H9 (cell line): ENCODE measurements around the gene SLC16A10. TPM values are rescaled to one million over a fixed set of nuclear protein-coding genes. Genes with fewer than 3 reads are reported as not detected.

ENCODE experiments used
- DNase-seq: peaks from one replicate; pipeline ENCODE4 v3.0.0-alpha.2; 2017
- H2AFZ ChIP-seq: one replicate; pipeline ENCODE4 v1.6.1; 2013; ENCODE audit warnings: mild to moderate bottlenecking, low read length, control low read depth, moderate library complexity
- H2AK5ac ChIP-seq: 2 replicates; pipeline ENCODE4 v1.6.1; 2013; ENCODE audit warnings: low read length, control low read depth, mixed read lengths; ENCODE audit not compliant: insufficient read length
- H2BK120ac ChIP-seq: one replicate; pipeline ENCODE4 v1.6.1; 2013; ENCODE audit warnings: low read depth, mild to moderate bottlenecking, low read length, control low read depth, inconsistent platforms; ENCODE audit not compliant: poor library complexity, severe bottlenecking
- H2BK12ac ChIP-seq: 2 replicates; pipeline ENCODE4 v1.6.1; 2013; ENCODE audit warnings: low read length, control low read depth, mixed read lengths, low read depth; ENCODE audit not compliant: insufficient read length
- H2BK15ac ChIP-seq: 2 replicates; pipeline ENCODE4 v1.6.1; 2013; ENCODE audit warnings: low read depth, low read length, control low read depth
- H2BK20ac ChIP-seq: one replicate; pipeline ENCODE4 v1.6.1; 2013; ENCODE audit warnings: low read depth, mild to moderate bottlenecking, low read length, control low read depth, inconsistent platforms; ENCODE audit not compliant: poor library complexity, severe bottlenecking
- H2BK5ac ChIP-seq: 2 replicates; pipeline ENCODE4 v1.6.1; 2013; ENCODE audit warnings: low read length, control low read depth, mixed read lengths; ENCODE audit not compliant: insufficient read length
- H3K14ac ChIP-seq: 2 replicates; pipeline ENCODE4 v1.6.1; 2013; ENCODE audit warnings: low read length, control low read depth; ENCODE audit not compliant: insufficient read depth
- H3K18ac ChIP-seq: 2 replicates; pipeline ENCODE4 v1.6.1; 2013; ENCODE audit warnings: low read depth, mild to moderate bottlenecking, mixed read lengths, low read length, control low read depth; ENCODE audit not compliant: insufficient read length
- H3K23ac ChIP-seq: 2 replicates; pipeline ENCODE4 v1.6.1; 2013; ENCODE audit warnings: low read length, control low read depth, mixed read lengths, low read depth; ENCODE audit not compliant: insufficient read length
- H3K23me2 ChIP-seq: 2 replicates; pipeline ENCODE4 v1.6.1; 2013; ENCODE audit warnings: low read depth, mild to moderate bottlenecking, mixed read lengths, low read length, control low read depth; ENCODE audit not compliant: insufficient read length, poor library complexity, severe bottlenecking
- H3K27ac ChIP-seq: 2 replicates; pipeline ENCODE4 v1.5.1; 2013; ENCODE audit warnings: low read length, control low read depth, mixed read lengths, low read depth; ENCODE audit not compliant: insufficient read length
- H3K27me3 ChIP-seq: 2 replicates; pipeline ENCODE4 v1.6.1; 2013; ENCODE audit warnings: low read length, control low read depth, inconsistent platforms; ENCODE audit not compliant: insufficient read depth
- H3K4ac ChIP-seq: 2 replicates; pipeline ENCODE4 v1.6.1; 2013; ENCODE audit warnings: low read depth, mild to moderate bottlenecking, control low read depth, inconsistent platforms, low read length, moderate library complexity
- H3K4me1 ChIP-seq: 2 replicates; pipeline ENCODE4 v1.6.1; 2013; ENCODE audit warnings: low read length, control low read depth, inconsistent platforms; ENCODE audit not compliant: insufficient read depth
- H3K4me2 ChIP-seq: 2 replicates; pipeline ENCODE4 v1.6.1; 2013; ENCODE audit warnings: low read length, control low read depth, mixed read lengths; ENCODE audit not compliant: insufficient read length, insufficient read depth
- H3K56ac ChIP-seq: 2 replicates; pipeline ENCODE4 v1.6.1; 2013; ENCODE audit warnings: low read depth, mild to moderate bottlenecking, mixed read lengths, low read length, control low read depth; ENCODE audit not compliant: insufficient read length
- H3K79me1 ChIP-seq: 2 replicates; pipeline ENCODE4 v1.6.1; 2013; ENCODE audit warnings: low read depth, mild to moderate bottlenecking, moderate library complexity, low read length, control low read depth, inconsistent platforms; ENCODE audit not compliant: insufficient read depth, poor library complexity, severe bottlenecking
- H3K79me2 ChIP-seq: 2 replicates; pipeline ENCODE4 v1.6.1; 2013; ENCODE audit warnings: low read length, control low read depth, inconsistent platforms; ENCODE audit not compliant: insufficient read depth
- H3K9ac ChIP-seq: 2 replicates; pipeline ENCODE4 v1.6.1; 2013; ENCODE audit warnings: low read length, control low read depth, mixed read lengths; ENCODE audit not compliant: insufficient read length; ENCODE audit errors: extremely low read depth
- H3K9me3 ChIP-seq: one replicate; pipeline ENCODE4 v1.6.1; 2013; ENCODE audit warnings: low read depth, low read length, inconsistent platforms; ENCODE audit not compliant: control insufficient read depth
- H3T11ph ChIP-seq: one replicate; pipeline ENCODE4 v1.6.1; 2013; ENCODE audit warnings: mild to moderate bottlenecking, low read length, control low read depth, inconsistent platforms
- H4K20me1 ChIP-seq: one replicate; pipeline ENCODE4 v1.6.1; 2013; ENCODE audit not compliant: control insufficient read depth, insufficient read length, insufficient read depth
- H4K5ac ChIP-seq: 2 replicates; pipeline ENCODE4 v1.6.1; 2013; ENCODE audit warnings: low read depth, mild to moderate bottlenecking, mixed read lengths, low read length, control low read depth; ENCODE audit not compliant: insufficient read length
- H4K8ac ChIP-seq: replicated peaks from 2 replicates; pipeline ENCODE4 v1.6.1; 2013; ENCODE audit warnings: low read length, control low read depth, mixed read lengths, low read depth; ENCODE audit not compliant: insufficient read length
- H4K91ac ChIP-seq: 2 replicates; pipeline ENCODE4 v1.6.1; 2013; ENCODE audit warnings: low read depth, mild to moderate bottlenecking, moderate library complexity, mixed read lengths, low read length, control low read depth; ENCODE audit not compliant: insufficient read length
- H3K27ac Mint-ChIP-seq, 3 experiments: 2 replicates in 2 of 3; 3 replicates in 1 of 3; pipeline ENCODE4 v1.8.0; 2020 to 2021; ENCODE audit warnings: mixed read lengths in 3 of 3, mild to moderate bottlenecking in 1 of 3, moderate library complexity in 1 of 3
- H3K27me3 Mint-ChIP-seq: 2 replicates; pipeline ENCODE4 v1.8.0; 2021; ENCODE audit warnings: low read depth, mild to moderate bottlenecking, moderate library complexity, mixed read lengths
- H3K36me3 Mint-ChIP-seq, 3 experiments: 2 replicates in 2 of 3; 3 replicates in 1 of 3; pipeline ENCODE4 v1.8.0; 2020 to 2021; ENCODE audit warnings: low read depth in 3 of 3, mixed read lengths in 3 of 3; ENCODE audit not compliant: insufficient read depth in 1 of 3
- H3K4me1 Mint-ChIP-seq, 2 experiments: 2 replicates each; pipeline ENCODE4 v1.8.0; 2020; ENCODE audit warnings: mixed read lengths in 2 of 2
- H3K4me3 Mint-ChIP-seq, 2 experiments: 2 replicates in 1 of 2; 3 replicates in 1 of 2; pipeline ENCODE4 v1.8.0; 2020 to 2021; ENCODE audit warnings: mild to moderate bottlenecking in 2 of 2, mixed read lengths in 2 of 2, moderate library complexity in 1 of 2
- H3K9me3 Mint-ChIP-seq, 2 experiments: 2 replicates in 1 of 2; 3 replicates in 1 of 2; pipeline ENCODE4 v1.8.0; 2020; ENCODE audit warnings: mild to moderate bottlenecking in 2 of 2, mixed read lengths in 2 of 2, moderate library complexity in 1 of 2
- CTCF ChIP-seq: fragments of 200-600 bp; sonication (generic); conservative IDR thresholded peaks from 3 replicates; pipeline ENCODE4 v1.8.0; 2021; ENCODE audit warnings: antibody characterized with exemption, mild to moderate bottlenecking
- WGBS: extraction: QIAGEN DNeasy Blood & Tissue Kit; methylation state at CpG from one replicate; pipeline ENCODE4 v1.1.7; 2013; ENCODE audit warnings: missing lambda C conversion rate, low lambda C conversion rate, mixed read lengths; ENCODE audit not compliant: insufficient read length; ENCODE audit errors: extremely low coverage; 5-methylcytosine and 5-hydroxymethylcytosine counted together
- total RNA-seq: library from RNA; stranded (reverse); gene quantifications from 2 replicates; pipeline ENCODE4 v1.2.1, GENCODE V29; 2021

SLC16A10 gene
- total RNA-seq, 1 experiment from 2014 or later = 11.4 TPM

GRCh38 chr6:111176038-111176759, 88.9 kb downstream of the SLC16A10 start:
- Histone ChIP-seq H2BK15ac (no peak overlapping the region), H3K4me2 (no peak overlapping the region), H4K8ac (no peak overlapping the region), H3K4ac (no peak overlapping the region), H4K5ac (no peak overlapping the region), H3K56ac (no peak overlapping the region), H4K91ac (no peak overlapping the region), H3K9ac (no peak overlapping the region), H3K4me1 (no peaks in the 10 kb centered on the region), H3K79me2 (no peaks in the 10 kb centered on the region), H2AFZ (no peak overlapping the region), H3K9me3 (no peaks in the 10 kb centered on the region), H3K27me3 (no peaks in the 10 kb centered on the region), H2BK20ac (no peak overlapping the region), H2BK120ac (no peak overlapping the region), H3K23me2 (no peaks in the 10 kb centered on the region), H2AK5ac (no peak overlapping the region), H3K27ac (no peak overlapping the region), H2BK12ac (no peak overlapping the region), H3K18ac (no peak overlapping the region), H3K14ac (no peak overlapping the region), H3K79me1 (no peaks in the 10 kb centered on the region), H2BK5ac (no peak overlapping the region), H4K20me1 (no peaks in the 10 kb centered on the region), H3T11ph (no peak overlapping the region), H3K23ac (no peak overlapping the region)
- DNase-seq = no peak
- H3K4me1 Mint-ChIP-seq = peaks cover 3 to 4% of the 10 kb centered on the region in 2 experiments; a peak in 3 of 4 replicates
- no peak for TF ChIP-seq CTCF
- no peaks in the 10 kb centered on the region for H3K9me3 Mint-ChIP-seq
- no CpG with 5 or more reads among the region's 2 CpGs for WGBS
- no peaks in the 10 kb centered on the region for H3K27me3 Mint-ChIP-seq
- H3K4me3 Mint-ChIP-seq = no peak overlapping the region
- H3K36me3 Mint-ChIP-seq = no peaks in the 10 kb centered on the region
- peak overlapping the region in 1 of 3 experiments; percentile 70; a peak in 1 of 7 replicates for H3K27ac Mint-ChIP-seq
